Activated T-helper 2 cell treated with anti-CD3 and anti-CD28 coated beads, Interferon-gamma antibody, Interleukin-2, Interleukin-4, amounts not matched to agents 10 μg/mL and 5 μg/mL and 100 μg/mL, durations not matched to agents 14 hours and 24 hours and 36 hours (primary cell): ENCODE data around the gene NEDD1. TPM values are rescaled to one million over a fixed set of nuclear protein-coding genes. Genes with fewer than 3 reads are reported as not detected.
A peak's percentile ranks its signal among the peaks of the same experiment; 100 is the strongest.

Experiments
- DNase-seq: peaks from one replicate; pipeline ENCODE4 v3.0.0; 2021; ENCODE audit warnings: low spot score
- H3K27ac Mint-ChIP-seq: one replicate; pipeline ENCODE4 v1.8.0; 2021; ENCODE audit warnings: mixed read lengths
- H3K27me3 Mint-ChIP-seq: one replicate; pipeline ENCODE4 v1.8.0; 2021; ENCODE audit warnings: low read depth, mixed read lengths
- H3K36me3 Mint-ChIP-seq: one replicate; pipeline ENCODE4 v1.8.0; 2021; ENCODE audit warnings: low read depth, mixed read lengths
- H3K4me1 Mint-ChIP-seq: one replicate; pipeline ENCODE4 v1.8.0; 2021; ENCODE audit warnings: low read depth, mixed read lengths
- H3K4me3 Mint-ChIP-seq: one replicate; pipeline ENCODE4 v1.8.0; 2021; ENCODE audit warnings: low read depth, mild to moderate bottlenecking, moderate library complexity, mixed read lengths
- H3K9me3 Mint-ChIP-seq: one replicate; pipeline ENCODE4 v1.8.0; 2021; ENCODE audit warnings: mixed read lengths
- intact Hi-C: fragments of 100-400 bp; cut with micrococcal nuclease; formaldehyde crosslinking; loops from one replicate; pipeline ENCODE4 v1.15.1; 2023
- total RNA-seq: library from RNA; stranded (reverse); gene quantifications from 2 replicates; pipeline ENCODE4 v1.2.3, GENCODE V29; 2022

Gene NEDD1
- total RNA-seq, result 53.7 and 54.2 TPM in 2 replicates

- Mint-ChIP-seq H3K4me1 (peaks cover 44% of the 10 kb centered on the region), H3K27ac (peak within 1 kb of the TSS; percentile 96), H3K4me3 (peak within 1 kb of the TSS; percentile 95), H3K27me3 (peaks cover 10% of the 10 kb centered on the region), H3K36me3 (peaks cover 37% of the 10 kb centered on the region), H3K9me3 (no peaks in the 10 kb centered on the region)
- intact Hi-C loops, result loop anchor here (2.0 to 10.0 kb wide), 6 partner anchors 80 to 1738 kb away; partner anchors contain the start of genes AMDHD1, APAF1, CCDC38 and IKBIP
- peak; percentile 80 for DNase-seq
Observed at GRCh38 chr12:96906849-96907670, at the start of gene NEDD1. Gene NEDD1, plus strand, starts transcription at chr12:96907257. Its CDS starts 2,503 bp downstream, at chr12:96909760.

- peaks cover 3% of the 10 kb centered on the region for H3K9me3 Mint-ChIP-seq
- no peaks in the 10 kb centered on the region for H3K36me3 Mint-ChIP-seq
- no peak for DNase-seq
- no peaks in the 10 kb centered on the region for H3K4me1 Mint-ChIP-seq
- peaks cover 5% of the 10 kb centered on the region for H3K27me3 Mint-ChIP-seq
- H3K27ac Mint-ChIP-seq, result no peak overlapping the region
- H3K4me3 Mint-ChIP-seq, result no peak overlapping the region
- intact Hi-C loops, result no loop called here
Observed at GRCh38 chr12:96858162-96858561, 48.9 kb upstream of the NEDD1 start.

DNA sequence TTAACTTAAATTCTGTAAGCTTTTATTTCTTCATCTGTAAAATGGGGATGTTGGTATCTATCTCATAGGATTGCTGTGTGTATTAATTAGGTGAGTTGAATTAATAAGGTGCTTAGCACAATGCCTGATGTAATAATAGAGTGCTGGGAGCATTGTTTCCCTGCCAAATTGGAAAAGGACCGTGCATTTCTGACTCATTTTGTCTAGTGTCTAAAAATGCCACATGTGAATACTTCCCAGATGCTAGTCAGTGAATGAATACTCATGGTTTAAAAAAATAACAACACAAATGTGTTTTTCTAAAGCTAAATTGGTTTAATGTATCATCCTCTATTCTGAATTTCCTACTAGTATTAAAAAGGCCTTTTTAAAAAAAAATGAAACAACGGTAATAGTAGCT lies 45.4 kb upstream of the NEDD1 start:
- DNase-seq, result no peak
- Mint-ChIP-seq H3K4me1 (no peaks in the 10 kb centered on the region), H3K9me3 (no peaks in the 10 kb centered on the region), H3K36me3 (no peaks in the 10 kb centered on the region), H3K27me3 (peaks cover 14% of the 10 kb centered on the region), H3K4me3 (no peak overlapping the region), H3K27ac (no peak overlapping the region)
- intact Hi-C loops, result no loop called here

DNA sequence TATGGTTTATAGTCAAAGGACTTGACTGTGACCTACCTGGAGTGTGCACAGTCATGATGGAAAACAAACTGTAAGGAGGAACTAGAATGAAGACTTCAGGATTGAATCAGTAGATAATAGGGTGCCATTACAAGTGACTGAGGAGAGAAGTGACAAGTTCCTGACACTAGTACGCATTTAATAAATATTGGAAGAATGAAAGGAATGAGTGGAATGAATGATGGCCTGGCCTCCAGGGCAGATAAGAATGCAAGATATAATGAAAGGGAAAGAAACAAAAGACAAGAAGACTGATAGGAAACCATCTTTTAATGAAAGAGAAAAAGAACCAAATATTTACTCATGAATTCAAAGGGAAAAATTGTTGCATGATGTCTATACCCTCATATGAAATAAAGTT lies 44.7 kb upstream of the NEDD1 start:
- H3K36me3 Mint-ChIP-seq, result no peaks in the 10 kb centered on the region
- no peak overlapping the region for H3K27ac Mint-ChIP-seq
- no peak for DNase-seq
- intact Hi-C loops, result no loop called here
- H3K27me3 Mint-ChIP-seq, result peaks cover 14% of the 10 kb centered on the region
- H3K4me1 Mint-ChIP-seq, result no peaks in the 10 kb centered on the region
- H3K4me3 Mint-ChIP-seq, result no peak overlapping the region
- H3K9me3 Mint-ChIP-seq, result no peaks in the 10 kb centered on the region

DNA sequence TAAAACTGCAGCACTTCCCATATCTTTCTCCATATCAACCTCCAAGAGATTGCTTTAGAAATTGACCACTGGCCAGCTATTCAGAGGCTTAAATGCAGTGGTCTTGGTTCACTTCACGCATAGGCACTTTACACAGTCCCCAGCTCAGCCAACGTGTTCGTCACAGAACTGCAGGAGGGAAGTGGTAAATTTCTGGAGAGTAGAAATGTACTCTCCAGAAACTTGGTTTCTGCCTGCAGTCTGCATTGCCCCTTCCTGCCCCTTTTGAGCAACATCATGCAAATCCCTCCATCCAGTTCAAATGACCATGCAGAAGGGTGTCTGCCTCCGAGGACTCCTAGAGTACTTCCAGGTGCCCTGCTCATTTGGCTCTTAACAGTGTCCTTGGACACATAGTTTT lies 42.7 kb upstream of the NEDD1 start:
- Mint-ChIP-seq H3K27me3 (peaks cover 12% of the 10 kb centered on the region), H3K27ac (no peak overlapping the region), H3K4me3 (no peak overlapping the region), H3K4me1 (no peaks in the 10 kb centered on the region), H3K36me3 (no peaks in the 10 kb centered on the region), H3K9me3 (no peaks in the 10 kb centered on the region)
- no peak for DNase-seq
- intact Hi-C loops, result no loop called here

GRCh38 chr12:96866801-96867590 lies 40.1 kb upstream of the NEDD1 start:
- no peak for DNase-seq
- H3K4me1 Mint-ChIP-seq, result no peaks in the 10 kb centered on the region
- H3K4me3 Mint-ChIP-seq, result no peak overlapping the region
- intact Hi-C loops, result no loop called here
- H3K27me3 Mint-ChIP-seq, result peaks cover 14% of the 10 kb centered on the region
- no peaks in the 10 kb centered on the region for H3K9me3 Mint-ChIP-seq
- no peaks in the 10 kb centered on the region for H3K36me3 Mint-ChIP-seq
- H3K27ac Mint-ChIP-seq, result no peak overlapping the region

- intact Hi-C loops, result no loop called here
- no peak for DNase-seq
- no peak overlapping the region for H3K27ac Mint-ChIP-seq
- no peaks in the 10 kb centered on the region for H3K4me1 Mint-ChIP-seq
- no peaks in the 10 kb centered on the region for H3K36me3 Mint-ChIP-seq
- H3K9me3 Mint-ChIP-seq, result no peaks in the 10 kb centered on the region
- H3K4me3 Mint-ChIP-seq, result no peak overlapping the region
- peaks cover 4% of the 10 kb centered on the region for H3K27me3 Mint-ChIP-seq
Observed at GRCh38 chr12:96870946-96871345, 36.1 kb upstream of the NEDD1 start.

DNA sequence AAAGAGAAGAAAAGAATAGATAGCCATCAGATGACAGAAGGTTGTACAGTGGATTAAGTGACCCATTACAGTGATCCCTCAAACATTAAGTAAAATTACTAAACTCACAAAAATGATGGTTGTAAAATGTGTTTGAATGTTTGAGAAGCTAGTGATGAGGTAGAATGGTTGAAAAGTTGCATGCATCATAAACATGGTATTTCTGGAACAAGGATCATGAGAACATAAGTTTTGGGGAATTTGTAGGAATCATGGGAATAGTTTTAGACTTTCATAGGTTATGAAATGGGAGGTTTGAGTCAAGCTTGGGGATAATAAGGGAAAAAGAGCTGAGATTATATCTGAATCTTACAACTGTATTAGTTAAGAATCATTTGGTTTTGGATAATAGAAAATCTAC lies 34.1 kb upstream of the NEDD1 start:
- DNase-seq, result no peak
- Mint-ChIP-seq H3K36me3 (no peaks in the 10 kb centered on the region), H3K4me3 (no peak overlapping the region), H3K4me1 (no peaks in the 10 kb centered on the region), H3K9me3 (no peaks in the 10 kb centered on the region), H3K27ac (no peak overlapping the region), H3K27me3 (peaks cover 4% of the 10 kb centered on the region)
- intact Hi-C loops, result no loop called here

- Mint-ChIP-seq H3K9me3 (no peaks in the 10 kb centered on the region), H3K4me3 (no peak overlapping the region), H3K4me1 (no peaks in the 10 kb centered on the region), H3K27me3 (peaks cover 4% of the 10 kb centered on the region), H3K36me3 (no peaks in the 10 kb centered on the region), H3K27ac (no peak overlapping the region)
- intact Hi-C loops, result no loop called here
- DNase-seq, result no peak
Observed at GRCh38 chr12:96874211-96874610, 32.8 kb upstream of the NEDD1 start.

DNA sequence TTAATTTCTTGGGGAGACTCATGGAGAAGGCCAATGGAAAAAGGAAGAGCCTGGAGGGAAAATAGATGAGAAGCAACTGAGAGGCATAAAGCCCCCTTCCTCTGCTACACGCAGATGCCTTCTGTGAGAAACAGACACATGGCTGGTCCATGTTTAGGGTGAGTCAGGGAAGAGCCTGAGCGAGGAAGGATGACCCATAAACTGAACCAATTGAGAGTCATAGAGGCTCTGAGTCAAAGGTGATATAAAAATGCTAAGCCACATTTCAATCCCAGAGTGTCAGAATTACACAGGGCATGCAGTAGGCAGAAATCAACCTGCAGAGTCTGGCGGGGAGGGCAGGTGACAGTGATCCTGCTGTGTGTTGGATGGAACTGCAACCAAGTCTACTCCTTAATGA lies 30.1 kb upstream of the NEDD1 start:
- Mint-ChIP-seq H3K27me3 (peaks cover 3% of the 10 kb centered on the region), H3K4me3 (no peak overlapping the region), H3K36me3 (no peaks in the 10 kb centered on the region), H3K4me1 (no peaks in the 10 kb centered on the region), H3K27ac (no peak overlapping the region), H3K9me3 (no peaks in the 10 kb centered on the region)
- DNase-seq, result no peak
- intact Hi-C loops, result no loop called here

DNA sequence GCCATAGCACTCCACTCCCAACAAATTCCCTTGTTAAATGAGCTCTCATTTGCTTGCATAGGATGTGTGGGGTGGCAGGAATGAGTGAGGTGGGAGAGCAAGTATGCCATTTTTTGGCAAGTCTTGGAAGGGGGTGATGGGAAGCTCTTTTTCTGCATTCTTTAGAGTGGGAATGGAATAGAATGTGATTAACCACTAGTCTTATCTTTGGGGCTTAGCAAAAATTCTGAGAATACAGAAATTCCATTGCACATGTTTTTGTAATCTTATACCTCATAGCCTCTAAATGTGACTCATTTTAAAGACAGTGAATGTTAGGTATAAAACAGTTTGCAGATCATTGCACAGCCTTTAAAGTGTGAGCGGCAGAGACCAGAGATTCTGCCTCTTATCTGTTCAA lies 28.4 kb upstream of the NEDD1 start:
- Mint-ChIP-seq H3K27ac (no peak overlapping the region), H3K27me3 (peaks cover 3% of the 10 kb centered on the region), H3K36me3 (no peaks in the 10 kb centered on the region), H3K4me3 (no peak overlapping the region), H3K9me3 (no peaks in the 10 kb centered on the region), H3K4me1 (no peaks in the 10 kb centered on the region)
- DNase-seq, result no peak
- intact Hi-C loops, result no loop called here

DNA sequence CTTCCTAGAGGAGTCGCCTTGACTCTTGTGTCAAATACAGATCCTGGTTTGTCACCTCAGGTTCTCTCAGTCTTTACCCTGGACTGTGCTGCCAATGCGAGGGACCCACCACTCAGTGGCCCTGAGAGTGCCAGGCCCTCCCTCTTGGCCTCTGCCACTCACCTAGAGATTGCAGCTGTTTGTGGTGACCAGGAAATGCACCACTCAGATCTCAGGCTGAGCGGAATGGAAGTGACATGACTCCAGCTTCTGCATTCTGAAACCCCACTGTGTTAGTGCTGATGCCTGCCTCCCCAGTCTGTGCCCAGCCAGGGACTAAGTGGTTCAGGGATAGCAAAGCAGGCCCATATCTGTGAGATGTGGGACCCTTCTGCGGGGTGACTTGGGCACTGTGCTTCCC lies 27.8 kb upstream of the NEDD1 start:
- no peaks in the 10 kb centered on the region for H3K4me1 Mint-ChIP-seq
- H3K27me3 Mint-ChIP-seq, result peaks cover 3% of the 10 kb centered on the region
- no peaks in the 10 kb centered on the region for H3K36me3 Mint-ChIP-seq
- H3K27ac Mint-ChIP-seq, result no peak overlapping the region
- no peaks in the 10 kb centered on the region for H3K9me3 Mint-ChIP-seq
- intact Hi-C loops, result no loop called here
- no peak overlapping the region for H3K4me3 Mint-ChIP-seq
- no peak for DNase-seq

DNA sequence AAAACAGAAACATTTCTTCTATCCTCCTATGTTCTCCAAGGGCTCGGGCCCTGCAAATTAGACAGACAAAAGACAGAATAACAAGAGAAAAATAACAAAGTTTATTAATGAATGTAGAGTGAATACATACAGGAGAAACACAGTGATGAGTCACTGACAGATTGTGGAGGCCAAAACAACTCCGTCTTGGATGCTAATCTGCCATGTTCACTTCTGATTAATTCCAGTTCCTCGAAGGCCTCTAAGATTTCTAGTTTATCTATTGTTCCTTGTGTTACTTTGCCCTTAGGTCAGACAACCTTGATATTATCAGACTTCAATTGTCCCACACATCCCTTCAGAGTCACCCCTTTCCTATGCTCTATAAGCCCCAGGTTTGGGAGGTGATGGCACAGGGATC lies 26.8 kb upstream of the NEDD1 start:
- Mint-ChIP-seq H3K9me3 (no peaks in the 10 kb centered on the region), H3K4me3 (no peak overlapping the region), H3K36me3 (no peaks in the 10 kb centered on the region), H3K27me3 (peaks cover 3% of the 10 kb centered on the region), H3K4me1 (no peaks in the 10 kb centered on the region), H3K27ac (no peak overlapping the region)
- intact Hi-C loops, result no loop called here
- no peak for DNase-seq
